GM19372 (cell line): ENCODE results near the gene RBM4B.
"Not testable (repeated sequence)": the region's sequence is repeated elsewhere in the genome, so short reads cannot be mapped to it uniquely, and the experiment has no call there.

Source experiments
- ATAC-seq: cut with Tn5 transposase; IDR thresholded peaks from one replicate; pipeline ENCODE4 v1.9.1; 2021; ENCODE audit warnings: mild to moderate bottlenecking, low read depth, moderate library complexity; ENCODE audit not compliant: unreplicated experiment

RBM4B gene

DNA sequence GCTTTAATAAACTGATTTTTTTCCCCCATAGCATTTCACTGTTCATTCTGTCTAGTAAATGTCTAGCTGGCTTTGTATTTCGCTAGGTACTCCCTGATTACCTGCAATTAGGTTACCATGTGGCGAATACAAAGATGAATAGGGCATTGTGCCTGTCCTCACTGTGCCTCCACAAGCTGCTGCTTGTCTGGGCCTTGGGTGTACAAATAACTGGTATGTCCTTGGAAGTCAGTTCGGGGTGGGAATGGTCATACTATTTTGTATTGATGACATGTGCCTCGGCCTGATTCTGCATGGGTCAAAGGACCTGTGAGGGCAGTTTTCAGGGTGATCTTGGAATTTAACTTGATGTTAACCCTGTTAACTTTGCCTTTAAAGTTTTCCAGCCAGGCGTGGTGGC is 27.8 kb downstream of the RBM4B start:
- ATAC-seq: no peak

GRCh38 chr11:66646828-66647227 is 30.9 kb downstream of the RBM4B start:
- no peak for ATAC-seq

DNA sequence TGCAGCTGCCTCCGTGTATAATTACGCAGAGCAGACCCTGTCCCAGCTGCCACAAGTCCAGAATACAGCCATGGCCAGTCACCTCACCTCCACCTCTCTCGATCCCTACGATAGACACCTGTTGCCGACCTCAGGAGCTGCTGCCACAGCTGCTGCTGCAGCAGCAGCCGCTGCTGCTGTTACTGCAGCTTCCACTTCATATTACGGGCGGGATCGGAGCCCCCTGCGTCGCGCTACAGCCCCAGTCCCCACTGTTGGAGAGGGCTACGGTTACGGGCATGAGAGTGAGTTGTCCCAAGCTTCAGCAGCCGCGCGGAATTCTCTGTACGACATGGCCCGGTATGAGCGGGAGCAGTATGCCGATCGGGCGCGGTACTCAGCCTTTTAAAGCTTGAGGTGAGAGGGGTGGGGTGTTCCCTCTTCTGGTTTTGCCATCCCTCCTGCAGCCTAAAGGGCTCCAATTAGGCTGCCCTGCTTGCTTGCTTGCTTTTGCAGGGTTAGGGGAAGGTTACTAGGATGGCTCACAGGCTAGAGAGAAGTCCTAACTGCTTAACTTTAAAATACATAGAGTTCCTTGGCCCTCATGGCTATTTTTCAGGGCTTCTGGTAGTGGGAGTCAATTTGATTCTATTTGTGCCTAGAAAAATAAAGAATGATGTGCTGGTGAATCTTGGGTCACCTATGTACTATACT is 33.8 kb downstream of the RBM4B start:
- no peak for ATAC-seq

DNA sequence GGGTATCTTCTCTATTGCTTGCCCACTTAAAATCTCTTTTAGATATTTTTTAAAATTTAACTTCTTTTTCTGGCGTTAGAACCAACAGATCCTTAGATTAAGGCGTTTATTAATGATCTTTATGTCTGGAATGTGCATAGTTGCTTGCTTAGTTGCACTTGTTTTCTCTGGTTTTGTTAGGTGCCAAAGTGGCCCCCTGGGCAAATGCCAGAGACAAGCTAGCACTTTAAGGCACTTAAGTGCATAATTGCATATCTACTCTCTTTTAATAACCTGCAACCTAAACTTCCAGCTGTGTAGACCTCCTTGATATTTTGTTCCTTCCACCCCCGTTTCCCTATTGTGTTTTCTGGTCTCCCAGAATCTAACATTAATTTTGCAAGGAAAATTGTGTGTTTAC is 35.9 kb downstream of the RBM4B start:
- ATAC-seq: no peak

DNA sequence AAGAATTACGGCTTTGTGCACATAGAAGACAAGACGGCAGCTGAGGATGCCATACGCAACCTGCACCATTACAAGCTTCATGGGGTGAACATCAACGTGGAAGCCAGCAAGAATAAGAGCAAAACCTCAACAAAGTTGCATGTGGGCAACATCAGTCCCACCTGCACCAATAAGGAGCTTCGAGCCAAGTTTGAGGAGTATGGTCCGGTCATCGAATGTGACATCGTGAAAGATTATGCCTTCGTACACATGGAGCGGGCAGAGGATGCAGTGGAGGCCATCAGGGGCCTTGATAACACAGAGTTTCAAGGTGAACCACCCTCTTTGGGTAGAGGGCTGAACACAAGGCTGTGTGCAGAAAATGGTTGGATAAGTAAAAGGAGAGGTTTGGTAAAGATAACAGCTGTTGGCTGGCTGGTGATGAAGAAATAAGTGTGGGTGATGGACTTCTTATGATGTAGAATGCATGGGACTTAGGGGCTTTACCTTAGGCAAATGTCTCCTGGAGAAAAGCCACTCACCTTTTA is 37.8 kb downstream of the RBM4B start:
- ATAC-seq: not testable (repeated sequence)

DNA sequence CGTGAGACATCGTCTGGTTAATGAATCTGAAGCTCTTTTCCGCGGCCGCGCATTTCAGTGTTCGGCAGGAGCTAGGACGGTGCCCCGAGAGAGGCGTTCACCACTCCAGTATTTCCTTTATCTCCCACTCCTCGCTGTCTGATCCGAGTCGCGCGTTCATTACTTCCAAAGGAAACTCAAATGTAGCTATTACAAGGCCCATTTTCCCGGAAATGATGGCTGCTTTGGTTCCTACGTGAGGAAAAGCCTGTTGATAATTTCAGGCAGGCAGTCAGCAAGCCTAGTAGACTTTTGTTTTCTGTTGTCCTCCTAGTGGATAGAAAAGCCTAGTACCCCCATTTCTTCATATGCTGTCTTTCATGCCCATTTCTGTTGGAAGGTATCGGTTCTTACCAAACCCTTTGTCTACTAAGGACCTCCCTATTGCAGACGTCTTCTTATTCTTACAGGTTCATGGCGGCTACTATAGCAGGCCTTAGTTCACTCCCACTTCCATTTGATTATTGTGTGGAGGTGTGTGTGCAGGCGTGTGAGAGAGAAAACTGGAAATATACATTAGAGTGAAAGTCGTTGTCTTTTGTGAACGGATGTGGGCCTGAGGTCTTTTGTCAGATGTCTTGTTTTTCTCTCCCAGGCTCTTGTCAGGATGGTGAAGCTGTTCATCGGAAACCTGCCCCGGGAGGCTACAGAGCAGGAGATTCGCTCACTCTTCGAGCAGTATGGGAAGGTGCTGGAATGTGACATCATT is 38.4 kb downstream of the RBM4B start:
- ATAC-seq: no peak

GRCh38 chr11:66638177-66639065 is 39.3 kb downstream of the RBM4B start, which contains the start of gene RBM4:
Gene RBM4, plus strand, starts transcription at chr11:66638703. Its CDS starts 1,009 bp downstream, at chr11:66639712.
- ATAC-seq: peak; percentile 95

DNA sequence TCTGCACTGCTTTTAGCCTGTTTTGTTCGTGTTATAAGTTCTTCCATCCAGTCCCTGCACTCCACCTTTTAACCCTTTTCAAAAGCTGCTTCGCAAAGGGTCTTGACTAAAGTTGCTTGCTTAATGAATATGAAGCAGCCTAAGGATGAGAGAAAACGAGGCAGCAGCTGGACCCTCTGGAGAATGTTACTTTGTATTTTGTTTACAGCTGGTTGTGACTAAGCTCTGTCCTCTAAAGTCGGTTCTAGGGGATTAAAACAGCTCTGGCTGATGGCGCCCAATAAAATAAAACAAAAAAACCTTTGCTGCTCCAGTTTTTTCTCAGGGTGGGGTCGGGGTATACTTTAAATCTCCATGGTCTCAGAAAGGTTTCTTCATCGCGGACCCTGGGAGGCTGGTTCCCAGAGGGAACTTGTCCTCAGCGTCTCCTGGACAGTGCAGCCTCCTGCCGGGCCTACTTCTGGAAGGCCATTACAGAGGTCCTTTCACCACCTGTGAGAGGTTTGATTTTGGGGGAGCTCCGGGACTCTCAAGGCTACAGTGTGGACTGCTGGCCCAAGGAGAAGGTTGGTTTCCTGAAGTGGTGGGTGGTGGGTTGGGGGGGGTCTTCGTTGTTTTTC is 40.0 kb downstream of the RBM4B start:
- ATAC-seq: no peak

DNA sequence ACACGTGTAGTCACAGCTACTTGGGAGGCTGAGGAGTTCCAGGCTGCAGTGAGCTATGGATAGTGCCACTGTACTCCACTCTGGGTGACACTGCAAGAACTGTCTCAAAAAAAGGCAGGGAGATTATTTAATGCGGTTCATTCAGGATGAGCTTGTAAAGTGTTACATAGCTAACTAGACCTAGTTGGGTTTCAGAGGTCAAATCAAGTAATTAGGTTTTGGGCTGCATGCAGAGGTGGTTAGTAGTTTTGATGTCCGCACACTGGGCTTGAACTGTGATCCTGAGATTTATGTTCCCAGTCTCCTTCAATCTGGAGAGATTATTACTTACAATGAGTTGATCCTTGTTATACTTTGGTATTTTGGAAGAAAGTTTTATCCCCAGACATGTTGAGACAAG is 41.3 kb downstream of the RBM4B start:
- no peak for ATAC-seq

DNA sequence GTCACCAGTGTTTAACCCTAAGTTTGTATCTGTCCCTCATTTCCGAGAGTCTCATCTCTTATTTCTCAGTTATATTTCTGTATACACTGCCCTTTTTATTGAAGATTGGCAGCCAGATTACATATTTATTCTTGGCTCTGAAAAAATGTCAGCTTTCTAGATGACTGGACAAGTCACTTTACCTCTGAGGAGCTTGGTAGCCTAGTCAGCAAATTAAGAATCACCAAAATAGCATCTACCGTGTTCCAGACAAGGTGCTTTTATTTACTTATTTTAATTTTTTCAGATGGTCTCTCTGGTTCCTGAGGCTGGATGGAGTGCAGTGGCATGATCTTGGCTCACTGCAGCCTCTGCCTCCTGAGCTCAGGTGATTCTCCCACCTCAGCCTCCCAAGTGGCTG is 44.7 kb downstream of the RBM4B start:
- ATAC-seq: no peak

DNA sequence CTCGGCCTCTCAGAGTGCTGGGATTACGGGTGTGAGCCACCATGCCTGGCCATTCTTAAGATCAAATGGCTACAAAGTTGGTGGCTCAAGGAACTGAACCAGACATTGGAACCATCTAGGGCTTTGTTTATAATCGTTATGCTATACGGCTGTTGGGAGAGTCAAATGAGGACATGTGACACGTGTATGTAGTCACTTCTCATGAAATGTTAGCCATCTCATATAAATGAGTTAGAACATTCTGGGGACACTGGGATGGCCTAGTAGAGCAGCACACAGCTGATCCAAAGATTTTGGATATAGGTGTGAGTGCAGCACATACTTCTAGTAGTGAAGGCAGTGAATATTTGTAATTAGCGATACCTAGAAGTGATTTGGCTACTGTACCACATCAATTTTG is 45.8 kb downstream of the RBM4B start:
- ATAC-seq: no peak

GRCh38 chr11:66629356-66629755 is 48.3 kb downstream of the RBM4B start:
- ATAC-seq: no peak

DNA sequence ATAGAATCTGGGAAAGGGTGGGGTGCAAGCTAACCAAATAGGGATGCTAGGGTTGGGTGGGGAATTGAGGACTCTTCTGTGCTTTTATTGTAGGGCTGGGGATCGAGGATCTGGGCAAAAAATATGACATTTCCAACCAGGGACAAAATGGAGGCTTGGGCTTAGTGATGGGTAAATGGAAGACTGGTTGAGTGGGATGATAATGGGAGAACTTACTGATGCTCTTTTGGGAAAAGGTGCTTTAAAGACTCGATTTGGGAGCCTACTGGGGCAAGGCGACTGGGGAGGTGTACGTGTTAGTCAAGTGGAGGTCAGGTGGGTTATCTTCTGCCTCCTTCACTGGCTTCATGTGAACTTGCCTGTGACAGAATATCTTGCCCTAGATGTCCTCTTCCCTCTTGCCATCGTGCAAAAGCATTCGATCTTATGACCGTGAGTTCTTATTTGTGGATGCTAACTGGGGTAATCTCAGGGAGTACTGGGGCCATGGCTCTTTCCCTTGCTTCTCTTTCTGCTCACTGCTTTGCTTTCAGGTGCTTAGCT is 49.6 kb downstream of the RBM4B start:
- ATAC-seq: no peak

GRCh38 chr11:66626926-66627325 is 50.8 kb downstream of the RBM4B start:
- ATAC-seq: no peak

DNA sequence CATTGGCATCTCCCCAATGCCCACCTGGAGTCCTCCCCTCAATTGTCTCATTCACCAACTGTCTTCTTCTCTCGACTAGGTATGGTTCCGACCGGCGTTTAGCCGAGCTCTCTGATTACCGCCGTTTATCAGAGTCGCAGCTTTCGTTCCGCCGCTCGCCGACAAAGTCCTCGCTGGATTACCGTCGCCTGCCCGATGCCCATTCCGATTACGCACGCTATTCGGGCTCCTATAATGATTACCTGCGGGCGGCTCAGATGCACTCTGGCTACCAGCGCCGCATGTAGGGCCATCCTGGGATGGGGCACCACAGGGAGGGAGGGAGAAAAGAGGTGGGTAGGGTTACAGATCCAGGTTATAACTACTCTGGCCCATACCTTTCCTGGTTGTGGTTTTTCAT is 51.3 kb downstream of the RBM4B start:
- no peak for ATAC-seq

DNA sequence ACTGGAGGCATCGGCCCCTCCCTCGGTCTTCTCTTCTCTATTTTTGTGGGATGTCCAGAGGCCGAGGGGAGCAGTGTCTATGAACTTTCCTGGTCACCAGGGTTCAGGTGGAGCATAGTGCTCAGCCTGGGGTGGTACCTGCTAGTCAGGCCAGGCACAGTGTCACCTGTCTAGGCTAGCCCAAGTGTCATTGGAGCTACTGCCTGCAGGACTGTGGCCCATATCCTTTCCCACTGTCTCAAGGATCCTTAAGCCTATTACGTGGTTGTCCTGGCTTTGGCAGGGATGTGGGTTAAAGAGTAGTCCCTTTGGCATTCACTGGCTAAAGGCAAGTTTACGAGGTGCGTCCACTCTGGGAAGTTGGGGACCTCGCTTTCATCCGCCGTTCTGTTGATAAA is 51.9 kb downstream of the RBM4B start:
- ATAC-seq: no peak

- no peak for ATAC-seq
Observed at GRCh38 chr11:66625041-66625751, 52.5 kb downstream of the RBM4B start.

DNA sequence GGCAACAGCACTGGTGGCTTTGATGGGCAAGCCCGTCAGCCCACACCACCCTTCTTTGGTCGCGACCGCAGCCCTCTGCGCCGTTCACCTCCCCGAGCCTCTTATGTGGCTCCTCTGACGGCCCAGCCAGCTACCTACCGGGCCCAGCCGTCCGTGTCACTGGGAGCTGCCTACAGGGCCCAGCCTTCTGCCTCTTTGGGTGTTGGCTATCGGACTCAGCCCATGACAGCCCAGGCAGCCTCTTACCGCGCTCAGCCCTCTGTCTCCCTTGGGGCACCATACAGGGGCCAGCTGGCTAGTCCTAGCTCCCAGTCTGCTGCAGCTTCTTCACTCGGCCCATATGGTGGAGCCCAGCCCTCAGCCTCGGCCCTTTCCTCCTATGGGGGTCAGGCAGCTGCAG is 53.2 kb downstream of the RBM4B start:
- ATAC-seq: no peak

DNA sequence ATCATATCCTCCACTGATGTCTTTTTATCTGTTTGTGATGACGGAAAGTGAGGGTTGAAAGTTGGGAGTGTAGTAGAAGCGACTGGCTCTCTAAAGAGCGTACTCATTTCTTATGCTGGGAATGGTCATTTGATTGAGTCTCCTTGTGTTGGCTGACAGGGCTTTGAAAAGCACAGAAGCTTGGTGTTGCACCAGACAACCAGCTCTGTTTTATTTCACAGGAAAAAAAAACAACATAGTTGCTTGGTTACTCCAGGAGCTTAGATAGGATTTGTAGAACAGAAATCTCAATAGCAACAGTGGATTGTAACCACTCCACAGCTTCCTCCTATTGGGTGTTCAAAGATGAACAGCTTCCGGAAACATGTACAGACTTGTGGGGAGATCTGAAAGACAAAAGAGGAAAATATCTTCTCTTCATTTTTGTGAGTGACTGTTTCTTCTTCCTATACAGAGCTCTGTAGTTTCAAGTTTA is 58.6 kb downstream of the RBM4B start:
- no peak for ATAC-seq
